GM21717 (cell line): Measurements from ENCODE around the gene DDR1.
"Not testable (repeated sequence)": the region's sequence is repeated elsewhere in the genome, so short reads cannot be mapped to it uniquely, and the experiment has no call there.

Source experiments
- ATAC-seq: cut with Tn5 transposase; IDR thresholded peaks from one replicate; pipeline ENCODE4 v1.9.1; 2021; ENCODE audit warnings: mild to moderate bottlenecking, moderate library complexity; ENCODE audit not compliant: unreplicated experiment

The DDR1 gene

GRCh38 chr6:30852459-30852858, 31.9 kb upstream of the DDR1 start:
- ATAC-seq: not testable (repeated sequence)

GRCh38 chr6:30854285-30855040, 29.9 kb upstream of the DDR1 start:
- ATAC-seq: no peak

- ATAC-seq: no peak
Measured at GRCh38 chr6:30855429-30856075, 28.8 kb upstream of the DDR1 start.

- no peak for ATAC-seq
Measured at GRCh38 chr6:30857112-30857511, 27.2 kb upstream of the DDR1 start.

- no peak for ATAC-seq
Measured at GRCh38 chr6:30857549-30857948, 26.8 kb upstream of the DDR1 start.

GRCh38 chr6:30859726-30860125, 24.6 kb upstream of the DDR1 start:
- not testable (repeated sequence) for ATAC-seq

- no peak for ATAC-seq
Measured at GRCh38 chr6:30861257-30862048, 22.9 kb upstream of the DDR1 start.

- ATAC-seq: no peak
Measured at GRCh38 chr6:30862156-30862875, 22.0 kb upstream of the DDR1 start.

GRCh38 chr6:30864325-30864724, 20.0 kb upstream of the DDR1 start:
- no peak for ATAC-seq

- ATAC-seq: not testable (repeated sequence)
Measured at GRCh38 chr6:30869241-30869749, 15.0 kb upstream of the DDR1 start.

GRCh38 chr6:30870546-30870945, 13.8 kb upstream of the DDR1 start:
- ATAC-seq: no peak

- ATAC-seq: no peak
Measured at GRCh38 chr6:30871592-30872183, 12.6 kb upstream of the DDR1 start.

GRCh38 chr6:30873137-30873640, 11.1 kb upstream of the DDR1 start:
- no peak for ATAC-seq

GRCh38 chr6:30873795-30874194, 10.5 kb upstream of the DDR1 start:
- ATAC-seq: not testable (repeated sequence)

GRCh38 chr6:30875244-30876038, 8.9 kb upstream of the DDR1 start:
- ATAC-seq: no peak

GRCh38 chr6:30876039-30876730, 8.1 kb upstream of the DDR1 start:
- no peak for ATAC-seq

- ATAC-seq: no peak
Measured at GRCh38 chr6:30877419-30878262, 6.7 kb upstream of the DDR1 start.
